Measurements from ENCODE around the gene YWHAB. TPM values are rescaled to one million over a fixed set of nuclear protein-coding genes. Genes with fewer than 3 reads are reported as not detected.
"Not testable (repeated sequence)": the region's sequence is repeated elsewhere in the genome, so short reads cannot be mapped to it uniquely, and the experiment has no call there.

Gene YWHAB
- total RNA-seq, 3 donors from 2014 or later = 125 to 155 (median 139) TPM

- H3K4me1 ChIP-seq = no peaks in the 10 kb centered on the region
- no peaks in the 10 kb centered on the region for H3K27me3 ChIP-seq
- H3K4me3 ChIP-seq = no peak overlapping the region
- TF ChIP-seq POLR2A (IDR thresholded peaks at IDR 0.05) = no peak
- no peak for TF ChIP-seq CTCF (IDR thresholded peaks at IDR 0.05)
- TF ChIP-seq POLR2AphosphoS5 (IDR thresholded peaks at IDR 0.05) = no peak
- no peaks in the 10 kb centered on the region for H3K9me3 ChIP-seq
- no peak for DNase-seq (ENCODE audit: low spot score in 2 of 2)
- intact Hi-C loops (cut with DNase I; ENCODE audit: low total_unique reads) = loop anchor here (5.0 to 10.0 kb wide), 2 partner anchors 115 to 182 kb away; no protein-coding TSS in a partner anchor
- H3K36me3 ChIP-seq = no peaks in the 10 kb centered on the region
- H3K27ac ChIP-seq = no peak overlapping the region
Observed at GRCh38 chr20:44866703-44867335, 18.7 kb upstream of the YWHAB start.

GRCh38 chr20:44869471-44869870 is 16.0 kb upstream of the YWHAB start:
- no peaks in the 10 kb centered on the region for H3K27me3 ChIP-seq
- TF ChIP-seq POLR2A (IDR thresholded peaks at IDR 0.05) (no peak), CTCF (IDR thresholded peaks at IDR 0.05) (no peak), POLR2AphosphoS5 (IDR thresholded peaks at IDR 0.05) (no peak)
- H3K9me3 ChIP-seq = no peaks in the 10 kb centered on the region
- no peak overlapping the region for H3K27ac ChIP-seq
- H3K4me3 ChIP-seq = no peak overlapping the region
- no peak for DNase-seq (ENCODE audit: low spot score in 2 of 2)
- no peaks in the 10 kb centered on the region for H3K4me1 ChIP-seq
- intact Hi-C loops (cut with DNase I; ENCODE audit: low total_unique reads) = loop anchor here (5.0 to 10.0 kb wide), 2 partner anchors 117 to 185 kb away; no protein-coding TSS in a partner anchor
- no peaks in the 10 kb centered on the region for H3K36me3 ChIP-seq

GRCh38 chr20:44882360-44882759 is 3.1 kb upstream of the YWHAB start:
- H3K9me3 ChIP-seq; H3K27ac ChIP-seq; intact Hi-C loops (cut with DNase I; ENCODE audit: low total_unique reads); DNase-seq (ENCODE audit: low spot score in 2 of 2); H3K4me1 ChIP-seq; H3K4me3 ChIP-seq; H3K27me3 ChIP-seq; H3K36me3 ChIP-seq: not testable (repeated sequence)

- Histone ChIP-seq H3K27me3 (no peaks in the 10 kb centered on the region), H3K27ac (no peak overlapping the region), H3K4me3 (no peak overlapping the region), H3K4me1 (peaks cover 0 to 13% of the 10 kb centered on the region in 2 donors), H3K36me3 (no peaks in the 10 kb centered on the region), H3K9me3 (no peaks in the 10 kb centered on the region)
- TF ChIP-seq CTCF (IDR thresholded peaks at IDR 0.05) = no peak
- no peak for TF ChIP-seq POLR2A (IDR thresholded peaks at IDR 0.05)
- no peak for TF ChIP-seq POLR2AphosphoS5 (IDR thresholded peaks at IDR 0.05)
- intact Hi-C loops (cut with DNase I; ENCODE audit: low total_unique reads) = no loop called here
- no peak for DNase-seq (ENCODE audit: low spot score in 2 of 2)
Observed at GRCh38 chr20:44883214-44883902, 2.1 kb upstream of the YWHAB start.

- TF ChIP-seq POLR2AphosphoS5 (IDR thresholded peaks at IDR 0.05) (no peak), POLR2A (IDR thresholded peaks at IDR 0.05) (no peak), CTCF (IDR thresholded peaks at IDR 0.05) (no peak)
- peak overlapping the region; percentile 97 to 98 for H3K27ac ChIP-seq
- H3K27me3 ChIP-seq = no peaks in the 10 kb centered on the region
- intact Hi-C loops (cut with DNase I; ENCODE audit: low total_unique reads) = loop anchor here (5.0 kb wide), 1 partner anchor 673 kb away; the partner anchor contains the start of gene OSER1
- H3K4me1 ChIP-seq = peaks cover 0 to 13% of the 10 kb centered on the region in 2 donors
- no peaks in the 10 kb centered on the region for H3K36me3 ChIP-seq
- H3K9me3 ChIP-seq = no peaks in the 10 kb centered on the region
- DNase-seq (ENCODE audit: low spot score in 2 of 2) = no peak
- H3K4me3 ChIP-seq = peak overlapping the region; percentile 96 to 98 (median 97)
Observed at GRCh38 chr20:44884907-44885391, 556 bp upstream of the YWHAB start.
